Liver (tissue), 9 donors: ENCODE measurements around the gene SPEG. TPM values are rescaled to one million over a fixed set of nuclear protein-coding genes. Genes with fewer than 3 reads are reported as not detected.

Experiments used
- DNase-seq: peaks from one replicate; pipeline ENCODE4 v3.0.0-alpha.2; 2017; ENCODE audit warnings: low spot score
- H3K27ac ChIP-seq, 2 donors: one replicate each; pipeline ENCODE4 v1.7.0; 2013; ENCODE audit warnings: inconsistent platforms in 2 of 2, low read length in 2 of 2, control low read depth in 1 of 2, low read depth in 1 of 2, mild to moderate bottlenecking in 1 of 2
- H3K27me3 ChIP-seq, 4 donors: one replicate each; pipeline versions ENCODE4 v1.6.1 to v1.7.0; 2013; ENCODE audit warnings: low read length in 3 of 4, inconsistent platforms in 1 of 4, mild to moderate bottlenecking in 1 of 4, moderate library complexity in 1 of 4; ENCODE audit not compliant: control insufficient read depth in 4 of 4, insufficient read depth in 4 of 4
- H3K36me3 ChIP-seq, 4 donors: one replicate each; pipeline versions ENCODE4 v1.6.1 to v1.7.0; 2013; ENCODE audit warnings: low read length in 3 of 4, mild to moderate bottlenecking in 3 of 4, low read depth in 1 of 4, moderate library complexity in 1 of 4; ENCODE audit not compliant: control insufficient read depth in 4 of 4, insufficient read depth in 3 of 4
- H3K4me1 ChIP-seq, 4 donors: one replicate each; pipeline versions ENCODE4 v1.6.1 to v1.7.0; 2013; ENCODE audit warnings: low read length in 3 of 4, mild to moderate bottlenecking in 3 of 4, moderate library complexity in 1 of 4; ENCODE audit not compliant: control insufficient read depth in 4 of 4, insufficient read depth in 4 of 4
- H3K4me3 ChIP-seq, 3 donors: one replicate each; pipeline versions ENCODE4 v1.6.1 to v1.7.0; 2013; ENCODE audit warnings: low read length in 3 of 3, control low read depth in 1 of 3, low read depth in 1 of 3, mild to moderate bottlenecking in 1 of 3
- H3K9ac ChIP-seq, 2 donors: one replicate each; pipeline ENCODE4 v1.7.0; 2013; ENCODE audit warnings: low read length in 2 of 2, mild to moderate bottlenecking in 2 of 2, moderate library complexity in 2 of 2, control low read depth in 1 of 2, low read depth in 1 of 2
- H3K9me3 ChIP-seq, 4 donors: one replicate each; pipeline versions ENCODE4 v1.6.1 to v1.7.0; 2013; ENCODE audit warnings: low read length in 3 of 4; ENCODE audit not compliant: control insufficient read depth in 4 of 4
- EGR1 ChIP-seq, 2 donors: IDR thresholded peaks; 2 replicates each; pipeline ENCODE4 v1.6.1; 2016 to 2018; ENCODE audit warnings: antibody characterized with exemption in 2 of 2, low read depth in 2 of 2
- FOXA1 ChIP-seq: IDR thresholded peaks from 2 replicates; pipeline ENCODE4 v1.6.1; 2016; ENCODE audit warnings: antibody characterized with exemption
- FOXA2 ChIP-seq: IDR thresholded peaks from 2 replicates; pipeline ENCODE4 v1.6.1; 2016; ENCODE audit warnings: antibody characterized with exemption
- GABPA ChIP-seq, 2 donors: IDR thresholded peaks in 1 of 2; conservative IDR thresholded peaks in 1 of 2; 2 replicates each; pipeline ENCODE4 v1.6.1; 2016; ENCODE audit warnings: antibody characterized with exemption in 2 of 2, mild to moderate bottlenecking in 1 of 2, moderate library complexity in 1 of 2
- HNF4A ChIP-seq, 2 donors: conservative IDR thresholded peaks; 2 replicates each; pipeline ENCODE4 v1.6.1; 2016; ENCODE audit warnings: antibody characterized with exemption in 2 of 2, mild to moderate bottlenecking in 2 of 2
- HNF4G ChIP-seq: IDR thresholded peaks from 2 replicates; pipeline ENCODE4 v1.6.1; 2016; ENCODE audit warnings: antibody characterized with exemption
- JUND ChIP-seq, 2 donors: IDR thresholded peaks; 2 replicates each; pipeline ENCODE4 v1.6.1; 2016; ENCODE audit warnings: antibody characterized with exemption in 2 of 2
- MAX ChIP-seq: IDR thresholded peaks from 2 replicates; pipeline ENCODE4 v1.6.1; 2016; ENCODE audit warnings: antibody characterized with exemption
- NR2F2 ChIP-seq: IDR thresholded peaks from 2 replicates; pipeline ENCODE4 v1.6.1; 2016; ENCODE audit warnings: antibody characterized with exemption
- RAD21 ChIP-seq, 2 donors: IDR thresholded peaks; 2 replicates each; pipeline ENCODE4 v1.6.1; 2016; ENCODE audit warnings: antibody characterized with exemption in 2 of 2, mild to moderate bottlenecking in 2 of 2
- RXRA ChIP-seq, 2 donors: IDR thresholded peaks; 2 replicates each; pipeline ENCODE4 v1.6.1; 2017 to 2018; ENCODE audit warnings: antibody characterized with exemption in 2 of 2, mild to moderate bottlenecking in 1 of 2
- SP1 ChIP-seq: IDR thresholded peaks from 2 replicates; pipeline ENCODE4 v1.6.1; 2018; ENCODE audit warnings: antibody characterized with exemption, mild to moderate bottlenecking
- TAF1 ChIP-seq: conservative IDR thresholded peaks from 2 replicates; pipeline ENCODE4 v1.6.1; 2016; ENCODE audit warnings: antibody characterized with exemption, mild to moderate bottlenecking
- YY1 ChIP-seq: IDR thresholded peaks from 2 replicates; pipeline ENCODE4 v1.6.1; 2016; ENCODE audit warnings: antibody characterized with exemption, mild to moderate bottlenecking
- ZBTB33 ChIP-seq: IDR thresholded peaks from 2 replicates; pipeline ENCODE4 v1.6.1; 2016; ENCODE audit warnings: antibody characterized with exemption
- WGBS: extraction: QIAGEN DNeasy Blood & Tissue Kit; methylation state at CpG from one replicate; pipeline ENCODE4 v1.1.7; 2013; 5-methylcytosine and 5-hydroxymethylcytosine counted together
- polyA plus RNA-seq, 2 donors: library from polyadenylated mRNA; stranded (reverse) in 1 of 2; unstranded in 1 of 2; fragments of 200-250 nt in 1 of 2; fragments of >200 nt in 1 of 2; fragmentation: Nextera tagmentation in 1 of 2; extraction: Ambion mirVana in 1 of 2; gene quantifications; one replicate each; pipeline versions ENCODE4 v1.2.1 to v1.2.3, GENCODE V29; 2013 to 2015
- total RNA-seq, 2 donors: library from RNA; depleted of rRNA; stranded (reverse); fragments of >200 nt; gene quantifications; one replicate each; pipeline ENCODE4 v1.2.3, GENCODE V29; 2014
- TF ChIP-seq, protein P1 (sequence below): fragments of 150-350 bp; IDR thresholded peaks from 2 replicates; pipeline ENCODE4 v1.5.1; 2017; ENCODE audit warnings: improper control_type of control experiment, low read depth, low read length; ENCODE audit not compliant: missing input control
- TF ChIP-seq, protein P2 (sequence below): IDR thresholded peaks from 2 replicates; pipeline ENCODE4 v1.6.1; 2016; ENCODE audit warnings: antibody characterized with exemption
- TF ChIP-seq, protein P3 (sequence below): IDR thresholded peaks from 2 replicates; pipeline ENCODE4 v1.6.1; 2016; ENCODE audit warnings: antibody characterized with exemption, mild to moderate bottlenecking
- donor health status: healthy.
- donor health status: healthy.
- donor health status: healthy.
- donor health status: healthy.
- donor health status: healthy.

The SPEG gene
- total and polyA plus RNA-seq, 4 donors, result 0.51 to 0.96 (median 0.66) TPM

DNA sequence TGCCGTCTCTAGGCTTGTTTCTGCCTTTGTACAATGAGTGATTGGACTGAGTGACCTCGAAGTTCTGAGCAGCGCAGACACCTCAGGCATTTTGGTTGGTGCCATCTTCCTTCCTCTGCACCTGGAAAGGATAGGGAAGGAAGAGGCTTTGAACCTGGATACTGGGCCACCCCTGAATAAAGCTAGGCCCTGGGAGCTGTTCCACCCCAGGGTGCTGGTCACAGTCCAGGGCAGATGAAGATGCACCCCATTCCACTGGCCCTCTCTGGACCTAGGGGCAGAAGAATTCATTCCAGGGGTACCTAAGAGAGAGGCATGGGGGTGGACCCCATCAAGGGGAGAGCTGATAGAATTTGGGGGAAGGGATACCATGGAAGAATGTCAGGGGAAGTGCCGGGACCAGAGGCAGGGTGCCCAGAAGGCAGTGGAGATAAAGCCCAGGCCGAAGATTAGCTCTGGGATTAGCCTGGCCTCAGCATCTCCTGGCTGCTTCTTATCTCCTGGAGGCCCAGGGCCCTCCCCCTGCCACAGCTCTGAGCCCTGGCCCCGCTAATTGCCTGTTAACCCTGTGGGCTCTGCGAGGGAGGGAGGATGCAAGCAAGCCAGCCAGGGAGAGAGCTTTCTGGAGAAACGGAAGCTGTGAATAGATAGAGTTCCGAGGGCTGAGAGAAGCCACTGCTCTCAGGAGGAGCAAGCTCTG is 91.0 kb downstream of the SPEG start (continued):
- TF ChIP-seq ZBTB33, result no peak
- no peak for TF ChIP-seq FOXA2
- no peak for TF ChIP-seq RXRA (IDR thresholded peaks at IDR 0.05)
- TF ChIP-seq EGR1 (IDR thresholded peaks at IDR 0.05; ENCODE audit: low read depth in 2 of 2), result no peak

DNA sequence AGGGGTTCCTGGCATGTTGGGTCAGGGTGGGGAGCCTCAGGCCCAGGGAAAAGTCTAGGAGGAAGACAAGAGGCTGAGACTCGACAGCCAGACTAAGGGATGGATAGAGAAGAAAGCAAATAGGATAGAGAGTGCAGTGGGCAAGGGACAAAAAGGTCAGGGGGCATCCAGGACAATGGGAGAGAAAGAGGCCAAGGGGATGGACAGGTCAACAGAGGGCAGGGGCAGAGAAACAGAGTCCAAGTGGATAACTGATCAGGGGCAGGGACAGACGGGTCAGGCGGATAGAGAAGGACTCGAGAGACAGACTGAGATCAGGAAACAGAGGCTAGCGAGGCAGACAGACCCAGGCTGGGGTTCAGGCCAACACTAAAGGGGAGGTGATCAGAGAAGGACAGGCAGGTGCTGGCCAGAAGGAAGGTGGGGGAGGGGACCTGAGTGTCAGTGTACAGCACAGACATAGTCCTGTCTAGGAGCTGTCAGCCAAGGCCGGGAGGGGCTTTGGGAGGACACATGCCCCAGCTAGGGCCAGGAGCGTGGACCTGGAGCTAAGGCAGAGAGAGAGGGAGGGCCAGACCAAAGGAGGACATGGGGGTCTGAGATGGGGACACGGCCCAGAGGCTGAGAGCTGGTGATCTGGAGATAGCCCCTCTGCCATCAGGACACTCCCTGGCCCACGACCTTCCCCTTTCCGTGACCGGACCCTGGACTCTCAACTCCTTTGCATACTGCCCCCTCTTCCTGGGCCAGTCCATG is 91.9 kb downstream of the SPEG start:
- Histone ChIP-seq H3K9me3 (no peaks in the 10 kb centered on the region), H3K9ac (no peak overlapping the region), H3K36me3 (no peaks in the 10 kb centered on the region), H3K4me3 (no peak overlapping the region), H3K4me1 (no peaks in the 10 kb centered on the region), H3K27me3 (peaks cover 0 to 14% (median 11%) of the 10 kb centered on the region in 4 donors), H3K27ac (no peak overlapping the region)
- 36% methylated on average over 11 of the region's 11 CpGs for WGBS
- TF ChIP-seq MAX, result no peak
- no peak for TF ChIP-seq TAF1
- TF ChIP-seq RXRA (IDR thresholded peaks at IDR 0.05), result no peak
- TF ChIP-seq, protein P1, sequence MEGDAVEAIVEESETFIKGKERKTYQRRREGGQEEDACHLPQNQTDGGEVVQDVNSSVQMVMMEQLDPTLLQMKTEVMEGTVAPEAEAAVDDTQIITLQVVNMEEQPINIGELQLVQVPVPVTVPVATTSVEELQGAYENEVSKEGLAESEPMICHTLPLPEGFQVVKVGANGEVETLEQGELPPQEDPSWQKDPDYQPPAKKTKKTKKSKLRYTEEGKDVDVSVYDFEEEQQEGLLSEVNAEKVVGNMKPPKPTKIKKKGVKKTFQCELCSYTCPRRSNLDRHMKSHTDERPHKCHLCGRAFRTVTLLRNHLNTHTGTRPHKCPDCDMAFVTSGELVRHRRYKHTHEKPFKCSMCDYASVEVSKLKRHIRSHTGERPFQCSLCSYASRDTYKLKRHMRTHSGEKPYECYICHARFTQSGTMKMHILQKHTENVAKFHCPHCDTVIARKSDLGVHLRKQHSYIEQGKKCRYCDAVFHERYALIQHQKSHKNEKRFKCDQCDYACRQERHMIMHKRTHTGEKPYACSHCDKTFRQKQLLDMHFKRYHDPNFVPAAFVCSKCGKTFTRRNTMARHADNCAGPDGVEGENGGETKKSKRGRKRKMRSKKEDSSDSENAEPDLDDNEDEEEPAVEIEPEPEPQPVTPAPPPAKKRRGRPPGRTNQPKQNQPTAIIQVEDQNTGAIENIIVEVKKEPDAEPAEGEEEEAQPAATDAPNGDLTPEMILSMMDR, result no peak
- TF ChIP-seq EGR1 (IDR thresholded peaks at IDR 0.05; ENCODE audit: low read depth in 2 of 2), result no peak
- TF ChIP-seq, protein P2, sequence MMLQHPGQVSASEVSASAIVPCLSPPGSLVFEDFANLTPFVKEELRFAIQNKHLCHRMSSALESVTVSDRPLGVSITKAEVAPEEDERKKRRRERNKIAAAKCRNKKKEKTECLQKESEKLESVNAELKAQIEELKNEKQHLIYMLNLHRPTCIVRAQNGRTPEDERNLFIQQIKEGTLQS, result no peak
- no peak for TF ChIP-seq JUND (IDR thresholded peaks at IDR 0.05)
- TF ChIP-seq GABPA (IDR thresholded peaks at IDR 0.05 in 1 of 2, conservative IDR thresholded peaks at IDR 0.05 in 1 of 2), result no peak
- no peak for TF ChIP-seq YY1
- no peak for TF ChIP-seq ZBTB33
- TF ChIP-seq FOXA1, result no peak
- no peak for TF ChIP-seq SP1
- TF ChIP-seq HNF4G, result no peak
- no peak for TF ChIP-seq FOXA2
- TF ChIP-seq, protein P3, sequence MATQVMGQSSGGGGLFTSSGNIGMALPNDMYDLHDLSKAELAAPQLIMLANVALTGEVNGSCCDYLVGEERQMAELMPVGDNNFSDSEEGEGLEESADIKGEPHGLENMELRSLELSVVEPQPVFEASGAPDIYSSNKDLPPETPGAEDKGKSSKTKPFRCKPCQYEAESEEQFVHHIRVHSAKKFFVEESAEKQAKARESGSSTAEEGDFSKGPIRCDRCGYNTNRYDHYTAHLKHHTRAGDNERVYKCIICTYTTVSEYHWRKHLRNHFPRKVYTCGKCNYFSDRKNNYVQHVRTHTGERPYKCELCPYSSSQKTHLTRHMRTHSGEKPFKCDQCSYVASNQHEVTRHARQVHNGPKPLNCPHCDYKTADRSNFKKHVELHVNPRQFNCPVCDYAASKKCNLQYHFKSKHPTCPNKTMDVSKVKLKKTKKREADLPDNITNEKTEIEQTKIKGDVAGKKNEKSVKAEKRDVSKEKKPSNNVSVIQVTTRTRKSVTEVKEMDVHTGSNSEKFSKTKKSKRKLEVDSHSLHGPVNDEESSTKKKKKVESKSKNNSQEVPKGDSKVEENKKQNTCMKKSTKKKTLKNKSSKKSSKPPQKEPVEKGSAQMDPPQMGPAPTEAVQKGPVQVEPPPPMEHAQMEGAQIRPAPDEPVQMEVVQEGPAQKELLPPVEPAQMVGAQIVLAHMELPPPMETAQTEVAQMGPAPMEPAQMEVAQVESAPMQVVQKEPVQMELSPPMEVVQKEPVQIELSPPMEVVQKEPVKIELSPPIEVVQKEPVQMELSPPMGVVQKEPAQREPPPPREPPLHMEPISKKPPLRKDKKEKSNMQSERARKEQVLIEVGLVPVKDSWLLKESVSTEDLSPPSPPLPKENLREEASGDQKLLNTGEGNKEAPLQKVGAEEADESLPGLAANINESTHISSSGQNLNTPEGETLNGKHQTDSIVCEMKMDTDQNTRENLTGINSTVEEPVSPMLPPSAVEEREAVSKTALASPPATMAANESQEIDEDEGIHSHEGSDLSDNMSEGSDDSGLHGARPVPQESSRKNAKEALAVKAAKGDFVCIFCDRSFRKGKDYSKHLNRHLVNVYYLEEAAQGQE, result no peak
- TF ChIP-seq HNF4A (conservative IDR thresholded peaks at IDR 0.05), result no peak
- TF ChIP-seq RAD21 (IDR thresholded peaks at IDR 0.05), result no peak
- no peak for TF ChIP-seq NR2F2
- no peak for DNase-seq
